ENCODE measurements around the gene ADCY2. TPM values are rescaled to one million over a fixed set of nuclear protein-coding genes. Genes with fewer than 3 reads are reported as not detected.

The ADCY2 gene
- total and polyA plus RNA-seq, 7 experiments from 2014 or later = not detected

DNA sequence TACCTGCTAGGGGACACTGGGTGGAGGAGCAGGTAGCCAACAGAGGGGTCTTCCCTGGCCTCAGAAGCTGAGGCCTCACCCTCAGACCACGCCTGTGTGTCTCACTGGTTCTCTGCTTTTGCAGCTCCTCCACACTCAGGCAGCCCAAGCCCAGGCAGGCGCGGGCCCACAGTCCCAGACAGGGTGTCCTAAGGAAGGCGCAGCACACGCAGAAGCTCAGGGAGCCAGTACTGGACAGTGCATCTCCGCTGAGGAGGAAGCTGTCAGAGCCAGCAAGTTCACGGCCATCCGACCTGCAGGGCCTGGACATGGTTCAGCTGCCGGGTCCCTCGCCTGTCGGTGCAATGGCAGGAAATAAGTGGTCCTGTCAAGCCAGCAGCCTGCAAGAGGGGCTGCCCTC, 429.7 kb downstream of the ADCY2 start:
- no peaks in the 10 kb centered on the region for H3K27me3 ChIP-seq (ENCODE audit: control insufficient read depth in 2 of 2, insufficient read depth in 2 of 2, low read length in 2 of 2)
- no peak overlapping the region for H3K4me3 ChIP-seq (ENCODE audit: low read length)
- Mint-ChIP-seq H3K27me3 (peaks cover 3 to 37% (median 27%) of the 10 kb centered on the region in 5 donors), H3K27ac (no peak overlapping the region), H3K36me3 (no peaks in the 10 kb centered on the region), H3K9me3 (no peaks in the 10 kb centered on the region), H3K4me1 (peaks cover 0 to 3% (median 0%) of the 10 kb centered on the region in 7 donors), H3K4me3 (no peak overlapping the region)
- ATAC-seq = no peak
- no peak for DNase-seq
- H3K27ac ChIP-seq (ENCODE audit: low read depth, low read length) = no peak overlapping the region
- H3K9me3 ChIP-seq (ENCODE audit: control insufficient read depth in 2 of 3, low read length in 3 of 3) = no peaks in the 10 kb centered on the region
- POLR2A ChIA-PET = no interaction called here
- H3K36me3 ChIP-seq (ENCODE audit: control insufficient read depth in 2 of 3, insufficient read depth in 3 of 3, low read length in 3 of 3) = no peaks in the 10 kb centered on the region
- intact Hi-C loops (cut with micrococcal nuclease) = no loop called here
- CTCF ChIA-PET = no interaction called here
- H3K4me1 ChIP-seq (ENCODE audit: control insufficient read depth in 2 of 2, insufficient read depth in 2 of 2, low read length in 2 of 2) = no peaks in the 10 kb centered on the region

- Histone ChIP-seq H3K4me3 (ENCODE audit: low read length) (no peak overlapping the region), H3K27me3 (ENCODE audit: control insufficient read depth in 2 of 2, insufficient read depth in 2 of 2, low read length in 2 of 2) (no peaks in the 10 kb centered on the region), H3K4me1 (ENCODE audit: control insufficient read depth in 2 of 2, insufficient read depth in 2 of 2, low read length in 2 of 2) (no peaks in the 10 kb centered on the region), H3K27ac (ENCODE audit: low read depth, low read length) (no peak overlapping the region), H3K9me3 (ENCODE audit: control insufficient read depth in 2 of 3, low read length in 3 of 3) (no peaks in the 10 kb centered on the region), H3K36me3 (ENCODE audit: control insufficient read depth in 2 of 3, insufficient read depth in 3 of 3, low read length in 3 of 3) (no peaks in the 10 kb centered on the region)
- no peak overlapping the region for H3K4me3 Mint-ChIP-seq
- H3K27me3 Mint-ChIP-seq = peaks cover 0 to 34% (median 17%) of the 10 kb centered on the region in 5 donors
- POLR2A ChIA-PET = no interaction called here
- H3K9me3 Mint-ChIP-seq = no peaks in the 10 kb centered on the region
- ATAC-seq (no peak), DNase-seq (no peak)
- no peak overlapping the region for H3K27ac Mint-ChIP-seq
- no peaks in the 10 kb centered on the region for H3K36me3 Mint-ChIP-seq
- CTCF ChIA-PET = no interaction called here
- H3K4me1 Mint-ChIP-seq = no peaks in the 10 kb centered on the region
- intact Hi-C loops (cut with micrococcal nuclease) = no loop called here
Measured at GRCh38 chr5:7827610-7828009, 431.7 kb downstream of the ADCY2 start.

DNA sequence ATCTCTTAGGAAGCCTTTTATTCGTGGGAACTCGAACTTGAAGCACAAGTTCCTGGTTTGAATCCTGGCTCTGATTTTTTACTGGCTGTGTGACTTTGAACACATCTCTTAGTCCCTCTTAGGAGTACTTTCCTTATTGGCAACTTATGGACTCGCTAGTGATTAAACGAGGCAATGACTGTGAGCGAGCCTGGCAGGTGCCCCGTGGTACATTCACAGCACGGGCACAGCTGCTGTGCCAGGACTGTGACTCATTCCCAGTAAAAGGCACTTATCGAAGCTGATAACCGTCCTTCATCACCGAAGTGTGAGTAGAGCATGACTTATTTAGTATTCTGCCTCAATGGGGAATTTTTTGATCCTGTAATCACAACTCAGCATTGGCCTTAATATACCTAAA, 432.3 kb downstream of the ADCY2 start:
- Mint-ChIP-seq H3K4me1 (no peaks in the 10 kb centered on the region), H3K9me3 (no peaks in the 10 kb centered on the region), H3K36me3 (no peaks in the 10 kb centered on the region), H3K27me3 (peaks cover 0 to 31% (median 15%) of the 10 kb centered on the region in 5 donors), H3K4me3 (no peak overlapping the region), H3K27ac (no peak overlapping the region)
- ChIA-PET POLR2A (no interaction called here), CTCF (no interaction called here)
- Histone ChIP-seq H3K27ac (ENCODE audit: low read depth, low read length) (no peak overlapping the region), H3K4me1 (ENCODE audit: control insufficient read depth in 2 of 2, insufficient read depth in 2 of 2, low read length in 2 of 2) (no peaks in the 10 kb centered on the region), H3K36me3 (ENCODE audit: control insufficient read depth in 2 of 3, insufficient read depth in 3 of 3, low read length in 3 of 3) (no peaks in the 10 kb centered on the region), H3K27me3 (ENCODE audit: control insufficient read depth in 2 of 2, insufficient read depth in 2 of 2, low read length in 2 of 2) (no peaks in the 10 kb centered on the region), H3K9me3 (ENCODE audit: control insufficient read depth in 2 of 3, low read length in 3 of 3) (no peaks in the 10 kb centered on the region), H3K4me3 (ENCODE audit: low read length) (no peak overlapping the region)
- ATAC-seq (no peak), DNase-seq (no peak)
- intact Hi-C loops (cut with micrococcal nuclease) = no loop called here

GRCh38 chr5:7834982-7835381, 439.0 kb downstream of the ADCY2 start:
- intact Hi-C loops (cut with micrococcal nuclease) = no loop called here
- ATAC-seq (no peak), DNase-seq (no peak)
- H3K36me3 ChIP-seq (ENCODE audit: control insufficient read depth in 2 of 3, insufficient read depth in 3 of 3, low read length in 3 of 3) = no peaks in the 10 kb centered on the region
- Mint-ChIP-seq H3K9me3 (peaks cover 0 to 2% (median 0%) of the 10 kb centered on the region in 11 donors), H3K27ac (no peak overlapping the region), H3K4me3 (no peak overlapping the region), H3K27me3 (peaks cover 0 to 17% (median 10%) of the 10 kb centered on the region in 5 donors), H3K4me1 (no peaks in the 10 kb centered on the region), H3K36me3 (no peaks in the 10 kb centered on the region)
- ChIA-PET CTCF (no interaction called here), POLR2A (no interaction called here)
- no peaks in the 10 kb centered on the region for H3K4me1 ChIP-seq (ENCODE audit: control insufficient read depth in 2 of 2, insufficient read depth in 2 of 2, low read length in 2 of 2)
- H3K27me3 ChIP-seq (ENCODE audit: control insufficient read depth in 2 of 2, insufficient read depth in 2 of 2, low read length in 2 of 2) = no peaks in the 10 kb centered on the region
- H3K4me3 ChIP-seq (ENCODE audit: low read length) = no peak overlapping the region
- no peak overlapping the region for H3K27ac ChIP-seq (ENCODE audit: low read depth, low read length)
- no peaks in the 10 kb centered on the region for H3K9me3 ChIP-seq (ENCODE audit: control insufficient read depth in 2 of 3, low read length in 3 of 3)

- Histone ChIP-seq H3K36me3 (ENCODE audit: control insufficient read depth in 2 of 3, insufficient read depth in 3 of 3, low read length in 3 of 3) (no peaks in the 10 kb centered on the region), H3K4me1 (ENCODE audit: control insufficient read depth in 2 of 2, insufficient read depth in 2 of 2, low read length in 2 of 2) (no peaks in the 10 kb centered on the region), H3K27ac (ENCODE audit: low read depth, low read length) (no peak overlapping the region), H3K27me3 (ENCODE audit: control insufficient read depth in 2 of 2, insufficient read depth in 2 of 2, low read length in 2 of 2) (no peaks in the 10 kb centered on the region), H3K9me3 (ENCODE audit: control insufficient read depth in 2 of 3, low read length in 3 of 3) (no peaks in the 10 kb centered on the region), H3K4me3 (ENCODE audit: low read length) (no peak overlapping the region)
- CTCF ChIA-PET = no interaction called here
- intact Hi-C loops (cut with micrococcal nuclease) = no loop called here
- POLR2A ChIA-PET = no interaction called here
- no peaks in the 10 kb centered on the region for H3K36me3 Mint-ChIP-seq
- H3K27ac Mint-ChIP-seq = no peak overlapping the region
- H3K27me3 Mint-ChIP-seq = peaks cover under 1 to 27% (median 21%) of the 10 kb centered on the region in 5 donors
- no peaks in the 10 kb centered on the region for H3K4me1 Mint-ChIP-seq
- H3K4me3 Mint-ChIP-seq = no peak overlapping the region
- no peak for DNase-seq
- ATAC-seq = no peak
- H3K9me3 Mint-ChIP-seq = peaks cover 0 to 5% (median 0%) of the 10 kb centered on the region in 11 donors
Measured at GRCh38 chr5:7837403-7837802, 441.5 kb downstream of the ADCY2 start.

DNA sequence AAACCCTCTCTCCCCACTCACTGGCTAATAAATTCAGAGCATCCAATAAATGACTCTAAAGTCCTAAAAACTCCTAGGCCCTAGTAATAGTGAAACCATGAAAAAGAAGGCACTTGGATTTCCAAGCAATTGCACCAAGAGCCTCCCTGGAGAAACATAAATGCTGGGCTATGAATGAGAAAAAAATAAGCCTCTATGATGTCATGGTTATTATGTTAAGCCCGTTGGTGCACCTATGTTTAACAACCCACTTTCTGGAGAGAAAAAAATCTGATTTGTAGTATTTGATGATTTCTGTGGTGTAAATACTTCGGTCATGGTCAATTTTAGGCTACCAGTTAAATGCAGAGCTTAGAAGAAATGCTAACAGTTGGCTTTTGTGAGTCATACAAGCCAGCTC, 446.6 kb downstream of the ADCY2 start:
- no peaks in the 10 kb centered on the region for H3K4me1 ChIP-seq (ENCODE audit: control insufficient read depth in 2 of 2, insufficient read depth in 2 of 2, low read length in 2 of 2)
- H3K27ac ChIP-seq (ENCODE audit: low read depth, low read length) = no peak overlapping the region
- H3K9me3 Mint-ChIP-seq = peaks cover 0 to 5% (median 0%) of the 10 kb centered on the region in 11 donors
- H3K27me3 Mint-ChIP-seq = peaks cover 15 to 38% (median 29%) of the 10 kb centered on the region in 5 donors
- no peak overlapping the region for H3K4me3 Mint-ChIP-seq
- CTCF ChIA-PET = no interaction called here
- no peak overlapping the region for H3K27ac Mint-ChIP-seq
- H3K36me3 Mint-ChIP-seq = no peaks in the 10 kb centered on the region
- ATAC-seq (no peak), DNase-seq (no peak)
- H3K9me3 ChIP-seq (ENCODE audit: control insufficient read depth in 2 of 3, low read length in 3 of 3) = no peaks in the 10 kb centered on the region
- intact Hi-C loops (cut with micrococcal nuclease) = no loop called here
- H3K4me1 Mint-ChIP-seq = no peaks in the 10 kb centered on the region
- H3K36me3 ChIP-seq (ENCODE audit: control insufficient read depth in 2 of 3, insufficient read depth in 3 of 3, low read length in 3 of 3) = no peaks in the 10 kb centered on the region
- POLR2A ChIA-PET = no interaction called here
- no peak overlapping the region for H3K4me3 ChIP-seq (ENCODE audit: low read length)
- peaks cover 0 to 2% of the 10 kb centered on the region in 2 donors for H3K27me3 ChIP-seq (ENCODE audit: control insufficient read depth in 2 of 2, insufficient read depth in 2 of 2, low read length in 2 of 2)

DNA sequence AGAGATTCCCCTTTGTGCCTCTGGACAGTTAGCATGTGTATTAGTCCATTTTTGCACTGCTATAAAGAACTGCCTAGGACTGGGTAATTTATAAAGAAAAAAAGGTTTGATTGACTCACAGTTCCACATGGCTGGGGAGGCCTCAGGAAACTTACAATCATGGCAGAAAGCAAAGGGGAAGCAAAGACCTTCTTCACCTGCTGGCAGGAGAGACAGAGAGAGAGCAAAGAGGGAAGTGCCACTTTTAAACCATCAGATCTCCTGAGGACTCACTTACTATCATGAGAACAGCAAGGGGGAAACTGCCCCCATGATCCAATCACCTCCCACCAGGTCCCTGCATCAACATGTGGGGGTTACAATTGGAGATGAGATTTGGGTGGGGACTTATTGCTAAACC, 449.0 kb downstream of the ADCY2 start:
- H3K27ac Mint-ChIP-seq = no peak overlapping the region
- no peaks in the 10 kb centered on the region for H3K36me3 ChIP-seq (ENCODE audit: control insufficient read depth in 2 of 3, insufficient read depth in 3 of 3, low read length in 3 of 3)

More for the DNA sequence above, 449.0 kb downstream of the ADCY2 start:
- DNase-seq (no peak), ATAC-seq (no peak)
- Mint-ChIP-seq H3K4me3 (no peak overlapping the region), H3K4me1 (peaks cover 0 to 9% (median 1%) of the 10 kb centered on the region in 7 donors), H3K9me3 (peaks cover 0 to 5% (median 0%) of the 10 kb centered on the region in 11 donors), H3K36me3 (no peaks in the 10 kb centered on the region), H3K27me3 (peaks cover 31 to 59% (median 43%) of the 10 kb centered on the region in 5 donors)
- H3K27ac ChIP-seq (ENCODE audit: low read depth, low read length) = no peak overlapping the region
- CTCF ChIA-PET = no interaction called here
- peaks cover 0 to 14% of the 10 kb centered on the region in 2 donors for H3K27me3 ChIP-seq (ENCODE audit: control insufficient read depth in 2 of 2, insufficient read depth in 2 of 2, low read length in 2 of 2)
- POLR2A ChIA-PET = no interaction called here
- peaks cover 0 to 2% of the 10 kb centered on the region in 2 donors for H3K4me1 ChIP-seq (ENCODE audit: control insufficient read depth in 2 of 2, insufficient read depth in 2 of 2, low read length in 2 of 2)
- no peak overlapping the region for H3K4me3 ChIP-seq (ENCODE audit: low read length)
- intact Hi-C loops (cut with micrococcal nuclease) = no loop called here
- H3K9me3 ChIP-seq (ENCODE audit: control insufficient read depth in 2 of 3, low read length in 3 of 3) = no peaks in the 10 kb centered on the region

All from naive thymus-derived CD4-positive, alpha-beta T cell (primary cell).